ENCODE results near the gene LRRC75A. TPM values are rescaled to one million over a fixed set of nuclear protein-coding genes. Genes with fewer than 3 reads are reported as not detected.

The LRRC75A gene
- total RNA-seq, 1 experiment from 2014 or later, result 0.39 TPM

- no peak for DNase-seq (ENCODE audit: low spot score)
Measured at GRCh38 chr17:16493531-16494046, 1.6 kb upstream of the LRRC75A start.

- no peak for DNase-seq (ENCODE audit: low spot score)
Measured at GRCh38 chr17:16492613-16493530, 879 bp upstream of the LRRC75A start.

- DNase-seq (ENCODE audit: low spot score), result no peak
Measured at GRCh38 chr17:16491131-16491702, 776 bp downstream of the LRRC75A start.

GRCh38 chr17:16489431-16489830, 2.6 kb downstream of the LRRC75A start:
- no peak for DNase-seq (ENCODE audit: low spot score)

GRCh38 chr17:16488968-16489337, 3.0 kb downstream of the LRRC75A start:
- no peak for DNase-seq (ENCODE audit: low spot score)

GRCh38 chr17:16488186-16488967, 3.6 kb downstream of the LRRC75A start:
- no peak for DNase-seq (ENCODE audit: low spot score)

- peak; percentile 95 for DNase-seq (ENCODE audit: low spot score)
Measured at GRCh38 chr17:16486373-16487250, 5.4 kb downstream of the LRRC75A start.

GRCh38 chr17:16484445-16485175, 7.4 kb downstream of the LRRC75A start:
- DNase-seq (ENCODE audit: low spot score), result no peak

GRCh38 chr17:16483021-16483645, 8.9 kb downstream of the LRRC75A start:
- no peak for DNase-seq (ENCODE audit: low spot score)

- no peak for DNase-seq (ENCODE audit: low spot score)
Measured at GRCh38 chr17:16482253-16482652, 9.7 kb downstream of the LRRC75A start.

GRCh38 chr17:16480995-16481394, 11.0 kb downstream of the LRRC75A start:
- no peak for DNase-seq (ENCODE audit: low spot score)

- no peak for DNase-seq (ENCODE audit: low spot score)
Measured at GRCh38 chr17:16479264-16479663, 12.7 kb downstream of the LRRC75A start.

- DNase-seq (ENCODE audit: low spot score), result no peak
Measured at GRCh38 chr17:16478649-16479048, 13.3 kb downstream of the LRRC75A start.

- no peak for DNase-seq (ENCODE audit: low spot score)
Measured at GRCh38 chr17:16477666-16478065, 14.3 kb downstream of the LRRC75A start.

- peak; percentile 85 for DNase-seq (ENCODE audit: low spot score)
Measured at GRCh38 chr17:16477255-16477654, 14.7 kb downstream of the LRRC75A start.

GRCh38 chr17:16475179-16475704, 16.8 kb downstream of the LRRC75A start:
- DNase-seq (ENCODE audit: low spot score), result no peak

- no peak for DNase-seq (ENCODE audit: low spot score)
Measured at GRCh38 chr17:16474012-16474725, 17.8 kb downstream of the LRRC75A start.

GRCh38 chr17:16473044-16474011, 18.7 kb downstream of the LRRC75A start:
- DNase-seq (ENCODE audit: low spot score), result no peak
